K562 treated with DMSO at 1 percent for 24 hours (cell line): Measurements from ENCODE around the gene TBX15. TPM values are rescaled to one million over a fixed set of nuclear protein-coding genes. Genes with fewer than 3 reads are reported as not detected.

Experiments used
- total RNA-seq: library from RNA; unstranded; fragments of 300-600 nt; gene quantifications from 2 replicates; pipeline ENCODE4 v1.2.3, GENCODE V29; 2022; ENCODE audit warnings: low read depth; ENCODE audit not compliant: insufficient read depth

TBX15 gene
- 4.7 and 7.9 TPM in 2 replicates for total RNA-seq

DNA sequence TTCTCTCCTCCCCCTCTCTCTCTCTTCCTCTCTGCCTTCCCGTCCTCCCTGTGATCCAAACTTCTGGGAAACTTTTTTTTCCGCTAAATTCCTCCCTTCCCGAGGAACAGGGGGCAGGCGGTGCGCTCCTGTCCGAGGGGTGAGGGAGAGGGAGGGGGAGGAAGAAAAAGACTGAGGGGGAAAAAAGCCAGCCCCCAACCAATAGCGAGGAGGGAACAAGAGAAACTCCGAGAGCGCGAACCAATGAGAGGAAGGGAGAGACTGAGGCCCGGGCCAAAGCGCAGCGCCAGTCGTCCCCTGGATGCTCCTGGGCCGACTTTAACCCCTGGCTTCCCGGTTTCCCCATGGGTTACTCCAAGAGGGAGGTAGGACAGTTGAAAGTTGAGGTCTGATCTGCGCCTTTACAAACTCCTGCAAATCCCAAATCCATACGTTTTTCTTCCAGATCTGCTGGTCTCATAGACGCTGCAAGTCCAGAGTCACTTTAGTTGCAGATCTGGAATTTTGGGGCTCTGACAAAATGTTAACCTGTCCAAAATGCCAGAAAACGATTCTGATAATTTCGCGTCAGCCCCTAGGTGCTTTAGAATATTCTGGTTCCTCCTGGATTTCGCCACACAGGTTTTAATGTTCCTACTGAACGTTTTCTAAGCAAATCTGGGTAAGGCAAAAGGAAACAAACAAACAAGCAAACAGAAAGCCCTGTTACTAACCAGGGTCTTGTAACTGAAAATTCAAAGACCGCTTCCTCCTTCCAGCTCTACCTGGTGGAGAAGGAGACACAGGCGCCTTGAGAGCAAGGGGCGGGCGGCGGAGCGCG lies at the start of gene TBX15:
Gene TBX15 (minus strand): TSS at position 158 of the 820 bp plus-strand sequence. CDS start 548 bp downstream, outside the sequence.

Other genes starting within 250 kb of the TBX15 start
- gene WARS2, start 152.3 kb upstream of the TBX15 start, total RNA-seq, result 4.4 and 4.9 TPM in 2 replicates